Hematopoietic multipotent progenitor cell (in vitro differentiated cells): Measurements from ENCODE around the gene RASA3. TPM values are rescaled to one million over a fixed set of nuclear protein-coding genes. Genes with fewer than 3 reads are reported as not detected.
"Not testable (repeated sequence)": the region's sequence is repeated elsewhere in the genome, so short reads cannot be mapped to it uniquely, and the experiment has no call there.

Source experiments
- DNase-seq, 3 donors: peaks; one replicate each; pipeline ENCODE4 v3.0.0-alpha.2; 2011 to 2015; ENCODE audit warnings: low read depth in 2 of 3, low spot score in 2 of 3
- total RNA-seq: library from RNA; depleted of rRNA; stranded (reverse); fragments of >200 nt; gene quantifications from one replicate; pipeline ENCODE4 v1.2.3, GENCODE V29; 2012

Gene RASA3, protein sequence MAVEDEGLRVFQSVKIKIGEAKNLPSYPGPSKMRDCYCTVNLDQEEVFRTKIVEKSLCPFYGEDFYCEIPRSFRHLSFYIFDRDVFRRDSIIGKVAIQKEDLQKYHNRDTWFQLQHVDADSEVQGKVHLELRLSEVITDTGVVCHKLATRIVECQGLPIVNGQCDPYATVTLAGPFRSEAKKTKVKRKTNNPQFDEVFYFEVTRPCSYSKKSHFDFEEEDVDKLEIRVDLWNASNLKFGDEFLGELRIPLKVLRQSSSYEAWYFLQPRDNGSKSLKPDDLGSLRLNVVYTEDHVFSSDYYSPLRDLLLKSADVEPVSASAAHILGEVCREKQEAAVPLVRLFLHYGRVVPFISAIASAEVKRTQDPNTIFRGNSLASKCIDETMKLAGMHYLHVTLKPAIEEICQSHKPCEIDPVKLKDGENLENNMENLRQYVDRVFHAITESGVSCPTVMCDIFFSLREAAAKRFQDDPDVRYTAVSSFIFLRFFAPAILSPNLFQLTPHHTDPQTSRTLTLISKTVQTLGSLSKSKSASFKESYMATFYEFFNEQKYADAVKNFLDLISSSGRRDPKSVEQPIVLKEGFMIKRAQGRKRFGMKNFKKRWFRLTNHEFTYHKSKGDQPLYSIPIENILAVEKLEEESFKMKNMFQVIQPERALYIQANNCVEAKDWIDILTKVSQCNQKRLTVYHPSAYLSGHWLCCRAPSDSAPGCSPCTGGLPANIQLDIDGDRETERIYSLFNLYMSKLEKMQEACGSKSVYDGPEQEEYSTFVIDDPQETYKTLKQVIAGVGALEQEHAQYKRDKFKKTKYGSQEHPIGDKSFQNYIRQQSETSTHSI
- total RNA-seq: 22.9 TPM

- peak in 2 of 3 donors; percentile 63 to 67 for DNase-seq
Observed at GRCh38 chr13:114132419-114133121, at the start of gene RASA3. Gene RASA3 (minus strand): TSS chr13:114132623. CDS start chr13:114132489, 134 bp downstream.

GRCh38 chr13:114179087-114179658 lies 46.8 kb upstream of the RASA3 start, which contains the start of gene CFAP97D2:
Gene CFAP97D2 (plus strand): TSS chr13:114179257. CDS start chr13:114179331, 74 bp downstream.
- no peak for DNase-seq

DNA sequence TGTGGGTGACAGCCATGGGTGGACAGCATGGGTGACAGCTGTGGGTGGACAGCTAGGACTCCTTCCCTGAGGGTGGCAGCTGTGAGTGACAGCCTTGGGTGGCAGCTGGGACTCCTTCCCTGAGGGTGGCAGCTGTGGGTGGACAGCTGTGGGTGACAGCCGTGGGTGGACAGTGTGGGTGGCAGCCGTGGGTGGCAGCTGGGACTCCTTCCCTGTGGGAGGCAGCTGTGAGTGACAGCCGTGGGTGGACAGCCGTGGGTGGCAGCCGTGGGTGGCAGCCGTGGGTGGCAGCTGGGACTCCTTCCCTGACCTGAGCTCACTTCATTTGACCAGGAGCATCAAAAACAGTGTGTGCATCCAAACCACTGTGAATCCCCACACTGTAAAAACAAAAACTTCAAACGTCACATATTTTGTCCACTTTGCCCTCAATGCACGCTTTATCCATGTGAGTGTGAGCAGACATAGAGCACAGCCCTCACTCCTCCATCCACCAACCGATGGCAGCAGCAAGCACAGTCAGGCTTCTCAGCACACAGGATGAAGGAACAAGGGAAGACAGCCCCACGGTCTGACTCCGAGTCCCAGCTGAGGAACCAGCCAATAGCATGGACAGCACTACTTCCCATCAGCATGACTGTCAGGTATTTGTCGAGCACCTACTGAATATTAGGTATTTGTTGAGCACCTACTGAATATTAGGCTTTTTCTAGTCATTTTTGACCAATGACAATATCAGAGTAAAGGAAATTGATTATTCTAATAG lies 45.0 kb upstream of the RASA3 start:
- DNase-seq: no peak

- DNase-seq: not testable (repeated sequence)
Observed at GRCh38 chr13:114176359-114176902, 44.0 kb upstream of the RASA3 start.

GRCh38 chr13:114174529-114174961 lies 42.1 kb upstream of the RASA3 start:
- DNase-seq: no peak

- DNase-seq: no peak
Observed at GRCh38 chr13:114173745-114174144, 41.3 kb upstream of the RASA3 start.

DNA sequence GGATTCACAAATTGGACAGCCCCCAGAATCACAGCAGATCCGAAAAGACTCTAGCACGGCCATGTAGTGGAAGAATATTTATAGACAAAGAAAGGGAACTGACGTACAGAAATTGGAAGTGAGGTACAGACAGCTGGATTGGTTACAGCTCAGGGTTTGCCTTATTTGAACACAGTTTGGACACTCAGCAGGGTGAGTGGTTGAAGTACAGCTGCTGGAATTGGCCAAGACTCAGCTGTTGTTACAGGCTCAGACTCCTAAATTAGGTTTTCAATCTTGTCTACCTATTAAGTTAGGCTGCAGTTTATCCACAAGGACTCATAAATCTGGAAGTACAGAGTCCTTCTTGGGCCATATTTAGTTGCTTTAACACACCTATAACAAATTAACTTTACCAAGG lies 40.8 kb upstream of the RASA3 start:
- no peak for DNase-seq

- no peak for DNase-seq
Observed at GRCh38 chr13:114167885-114168284, 35.5 kb upstream of the RASA3 start.

- DNase-seq: peak in 2 of 3 donors; percentile 62 to 79
Observed at GRCh38 chr13:114167426-114167825, 35.0 kb upstream of the RASA3 start.

DNA sequence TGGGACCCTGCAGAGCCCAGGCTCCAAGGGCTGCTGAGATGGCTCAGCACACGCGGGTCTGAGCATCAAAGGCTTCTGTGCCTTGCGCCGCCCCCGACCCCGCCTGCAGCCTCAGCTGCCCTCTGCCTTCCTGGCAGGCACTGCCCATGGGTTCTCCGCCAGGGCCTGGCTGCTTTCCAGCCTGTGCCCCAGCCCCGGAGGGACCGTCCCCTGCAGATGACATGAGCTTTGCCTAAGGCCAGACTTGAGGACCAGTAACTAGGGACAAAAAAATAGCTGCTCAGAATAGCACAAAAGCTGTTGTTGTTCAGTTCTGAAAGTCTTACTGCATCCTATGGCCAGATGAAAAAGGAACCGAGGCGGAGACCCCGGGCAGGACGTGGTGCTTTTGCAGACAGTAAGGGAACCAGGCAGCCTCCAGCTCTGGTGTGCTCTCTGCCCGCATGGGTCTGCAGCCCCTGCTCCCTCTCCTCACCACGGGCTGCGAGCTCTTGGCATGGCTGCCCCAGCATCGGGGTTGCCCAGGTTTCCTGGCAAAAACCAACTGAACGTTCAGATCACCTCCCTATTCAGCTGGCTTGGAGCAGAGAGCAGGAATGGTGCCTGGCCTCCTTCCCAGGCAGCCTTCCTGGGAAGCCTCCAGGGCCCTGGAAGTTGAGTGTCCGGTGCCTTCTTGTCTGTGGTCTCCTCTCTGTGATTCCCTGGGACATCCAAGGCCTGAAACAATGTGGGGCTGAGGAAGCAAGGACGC lies 34.1 kb upstream of the RASA3 start:
- DNase-seq: no peak

DNA sequence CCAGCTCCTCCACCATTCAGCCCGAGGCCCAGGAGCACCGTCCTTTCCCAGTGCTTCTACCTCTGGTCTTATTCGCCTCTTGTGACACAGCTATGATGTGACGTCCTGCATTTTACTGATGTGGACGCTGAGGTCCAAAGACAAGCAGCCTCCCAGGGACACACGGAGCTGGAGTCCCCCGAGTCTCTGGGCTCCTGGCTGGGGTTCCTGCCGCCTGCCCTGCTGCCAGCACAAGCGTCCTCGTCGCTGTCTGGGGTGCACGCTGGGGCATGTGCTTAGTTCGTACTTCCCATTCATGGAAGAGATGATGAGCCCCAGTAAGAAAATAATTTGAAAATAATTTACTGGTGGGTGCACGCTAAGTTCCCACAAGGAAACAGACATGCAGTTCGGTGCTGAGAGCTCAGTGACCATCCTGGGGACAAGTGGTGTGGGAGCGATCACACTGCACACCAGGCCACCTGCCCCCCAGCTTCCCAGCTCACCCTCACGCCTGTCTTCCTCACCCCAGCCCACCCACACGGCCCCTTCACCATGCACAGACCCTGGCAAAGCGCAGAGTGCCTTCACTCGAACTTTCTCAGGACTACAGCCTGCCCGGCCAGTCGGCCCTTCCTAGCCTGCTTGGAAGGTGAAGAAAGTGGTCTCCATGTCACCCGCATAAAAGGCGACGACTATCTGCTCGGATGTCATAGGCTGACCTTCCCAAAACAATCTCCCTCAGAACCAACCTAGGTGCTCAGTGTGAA lies 32.4 kb upstream of the RASA3 start:
- DNase-seq: no peak

- no peak for DNase-seq
Observed at GRCh38 chr13:114164053-114164452, 31.6 kb upstream of the RASA3 start.

GRCh38 chr13:114162533-114162922 lies 30.1 kb upstream of the RASA3 start:
- DNase-seq: no peak

DNA sequence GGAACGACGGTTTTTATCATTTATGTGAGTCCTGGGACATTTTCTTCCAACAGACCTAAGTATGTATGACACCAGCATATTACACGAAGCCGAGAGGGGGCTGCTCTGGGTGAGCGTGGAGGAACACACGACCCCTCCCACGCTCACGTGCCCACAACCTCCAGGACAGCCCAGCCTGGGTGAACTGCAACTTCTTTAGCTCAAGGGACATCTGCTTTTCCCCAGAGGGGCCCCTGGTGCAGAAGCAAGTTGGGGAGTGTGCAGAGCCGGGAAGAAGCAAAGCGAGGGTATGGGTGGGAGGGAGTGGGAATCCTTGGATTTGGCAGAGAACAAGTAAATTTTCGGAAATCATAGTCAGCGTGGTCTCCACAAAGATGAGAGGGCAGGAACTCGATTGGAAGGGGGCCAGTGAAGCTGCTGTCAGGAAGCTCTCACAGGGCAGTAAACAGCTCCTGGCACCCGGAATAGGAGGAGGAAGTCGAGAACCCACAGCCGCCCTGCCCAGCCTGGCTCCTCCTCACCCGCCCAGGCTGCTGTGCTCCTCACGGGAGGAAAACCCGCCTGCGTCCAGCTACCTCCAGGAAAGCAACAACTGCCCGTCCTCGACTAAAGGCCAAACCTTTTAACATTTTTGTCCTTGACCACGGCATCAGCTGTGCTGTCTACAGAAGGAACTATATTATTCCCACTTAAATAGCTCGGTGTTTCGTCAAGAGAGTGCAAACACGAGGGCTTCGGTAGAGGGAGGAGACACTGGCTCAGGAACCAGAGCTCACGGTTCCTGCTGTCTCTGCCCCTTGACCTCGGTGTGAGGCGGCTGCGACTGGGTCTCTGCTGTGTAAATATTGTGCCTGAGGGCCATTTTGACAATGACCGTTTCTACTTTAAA lies 29.5 kb upstream of the RASA3 start:
- DNase-seq: peak in 1 of 3 donors; percentile 56

- no peak for DNase-seq
Observed at GRCh38 chr13:114161028-114161556, 28.7 kb upstream of the RASA3 start.

- not testable (repeated sequence) for DNase-seq
Observed at GRCh38 chr13:114158869-114159666, 26.6 kb upstream of the RASA3 start.
